LNCAP (cell line): ENCODE measurements around the gene OPN4.

Experiments
- CTCF ChIP-seq: fragments of 450-650 bp; IDR thresholded peaks from 2 replicates; pipeline ENCODE4 v1.5.1; 2017; ENCODE audit warnings: mild to moderate bottlenecking

The OPN4 gene

GRCh38 chr10:86644152-86644793 is 10.1 kb upstream of the OPN4 start:
- TF ChIP-seq CTCF = no peak

- no peak for TF ChIP-seq CTCF
Observed at GRCh38 chr10:86644794-86645445, 9.4 kb upstream of the OPN4 start.

GRCh38 chr10:86646532-86646931 is 7.8 kb upstream of the OPN4 start:
- TF ChIP-seq CTCF = no peak

GRCh38 chr10:86646933-86647332 is 7.4 kb upstream of the OPN4 start:
- TF ChIP-seq CTCF = no peak

- no peak for TF ChIP-seq CTCF
Observed at GRCh38 chr10:86647773-86648703, 6.3 kb upstream of the OPN4 start.

- no peak for TF ChIP-seq CTCF
Observed at GRCh38 chr10:86648704-86649427, 5.5 kb upstream of the OPN4 start.
